ENCODE results near the gene TGOLN2. TPM values are rescaled to one million over a fixed set of nuclear protein-coding genes. Genes with fewer than 3 reads are reported as not detected.

The TGOLN2 gene
- total RNA-seq, 4 donors from 2014 or later = 40.6 to 77.2 (median 49.0) TPM

GRCh38 chr2:85312404-85312803 lies 15.4 kb downstream of the TGOLN2 start:
- DNase-seq = no peak
- peaks cover 0 to 40% (median 0%) of the 10 kb centered on the region in 3 donors for H3K36me3 ChIP-seq
- H3K9me3 ChIP-seq = no peaks in the 10 kb centered on the region
- WGBS, 2 donors = 38 to 61% methylated on average over 7 of the region's 7 CpGs
- no peak overlapping the region for H3K4me3 ChIP-seq
- H3K27ac ChIP-seq = no peak overlapping the region
- intact Hi-C loops (cut with DNase I) = no loop called here
- no peaks in the 10 kb centered on the region for H3K27me3 ChIP-seq
- H3K4me1 ChIP-seq = peaks cover 10 to 37% (median 13%) of the 10 kb centered on the region in 3 donors
- TF ChIP-seq POLR2A (IDR thresholded peaks at IDR 0.05) (no peak), CTCF (IDR thresholded peaks at IDR 0.05) (no peak)

DNA sequence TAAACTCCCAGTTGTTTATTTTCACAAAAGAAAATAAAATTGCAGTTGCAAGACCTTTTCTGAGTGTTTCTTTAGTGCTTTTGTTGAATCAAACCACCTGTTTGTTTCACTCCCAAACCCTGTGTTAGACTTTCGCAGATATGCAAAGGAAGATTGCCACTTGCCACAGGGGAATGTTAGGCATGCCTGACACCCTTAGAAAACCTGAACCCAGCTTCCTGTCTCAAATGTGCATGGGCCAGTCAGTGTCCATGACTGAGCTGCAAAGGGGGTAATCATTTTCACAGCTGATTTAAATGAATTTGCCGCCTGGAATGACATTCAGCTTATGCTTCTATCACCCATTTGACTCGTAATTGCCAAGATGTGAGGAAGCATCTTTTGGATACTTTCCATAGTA lies 17.5 kb downstream of the TGOLN2 start:
- 67 to 74% methylated on average over 3 of the region's 3 CpGs for WGBS, 2 donors
- Histone ChIP-seq H3K4me3 (no peak overlapping the region), H3K36me3 (peaks cover 0 to 42% (median 8%) of the 10 kb centered on the region in 3 donors), H3K27ac (peak overlapping the region in 2 of 4 donors; percentile 1 to 48), H3K27me3 (no peaks in the 10 kb centered on the region), H3K9me3 (no peaks in the 10 kb centered on the region), H3K4me1 (peaks cover 10 to 37% (median 13%) of the 10 kb centered on the region in 3 donors)
- TF ChIP-seq POLR2A (IDR thresholded peaks at IDR 0.05) (no peak), CTCF (IDR thresholded peaks at IDR 0.05) (no peak)
- intact Hi-C loops (cut with DNase I) = no loop called here
- no peak for DNase-seq

GRCh38 chr2:85309699-85310321 lies 18.0 kb downstream of the TGOLN2 start:
- TF ChIP-seq CTCF (IDR thresholded peaks at IDR 0.05) = no peak
- TF ChIP-seq POLR2A (IDR thresholded peaks at IDR 0.05) = no peak
- Histone ChIP-seq H3K9me3 (no peaks in the 10 kb centered on the region), H3K4me3 (no peak overlapping the region), H3K36me3 (peaks cover 0 to 42% (median 8%) of the 10 kb centered on the region in 3 donors), H3K27me3 (no peaks in the 10 kb centered on the region), H3K27ac (peak overlapping the region in 3 of 4 donors; percentile 1 to 65 (median 48)), H3K4me1 (peaks cover 10 to 37% (median 13%) of the 10 kb centered on the region in 3 donors)
- WGBS, 2 donors = 56 to 69% methylated on average over 19 of the region's 19 CpGs
- no peak for DNase-seq
- intact Hi-C loops (cut with DNase I) = no loop called here

- Histone ChIP-seq H3K4me3 (no peak overlapping the region), H3K4me1 (peaks cover 10 to 37% (median 13%) of the 10 kb centered on the region in 3 donors), H3K27ac (peak overlapping the region in 3 of 4 donors; percentile 42 to 60 (median 48)), H3K27me3 (no peaks in the 10 kb centered on the region), H3K36me3 (peaks cover 0 to 42% (median 8%) of the 10 kb centered on the region in 3 donors), H3K9me3 (no peaks in the 10 kb centered on the region)
- DNase-seq = no peak
- WGBS, 2 donors = 50 to 52% methylated on average over 6 to 10 of the region's 15 CpGs
- TF ChIP-seq POLR2A (IDR thresholded peaks at IDR 0.05) (no peak), CTCF (IDR thresholded peaks at IDR 0.05) (no peak)
- intact Hi-C loops (cut with DNase I) = no loop called here
Observed at GRCh38 chr2:85308896-85309555, 18.8 kb downstream of the TGOLN2 start.

DNA sequence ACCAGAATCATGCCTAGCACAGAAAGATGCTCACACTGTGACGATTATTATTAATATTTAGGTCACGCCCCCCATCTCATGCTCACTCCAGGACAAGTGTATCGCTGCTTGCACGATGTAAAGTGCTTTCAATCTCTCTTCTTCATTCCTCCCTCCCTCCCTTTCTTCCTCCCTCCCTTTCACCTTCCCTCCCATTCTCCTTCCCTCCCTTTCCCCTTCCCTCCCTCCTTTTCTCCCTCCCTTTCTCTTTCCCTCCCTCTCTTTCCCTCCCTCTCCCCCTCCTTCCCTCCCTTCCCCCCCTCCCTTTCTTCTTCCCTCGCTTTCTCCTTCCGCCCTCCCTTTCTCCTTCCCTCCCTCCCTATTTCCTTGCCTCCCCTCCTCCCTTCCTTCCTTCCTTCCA lies 19.6 kb downstream of the TGOLN2 start:
- H3K36me3 ChIP-seq = peaks cover 0 to 48% (median 8%) of the 10 kb centered on the region in 3 donors
- no peaks in the 10 kb centered on the region for H3K9me3 ChIP-seq
- no peak overlapping the region for H3K4me3 ChIP-seq
- intact Hi-C loops (cut with DNase I) = no loop called here
- DNase-seq = no peak
- peak overlapping the region in 1 of 4 donors; percentile 60 for H3K27ac ChIP-seq
- H3K4me1 ChIP-seq = peaks cover 10 to 37% (median 13%) of the 10 kb centered on the region in 3 donors
- no peaks in the 10 kb centered on the region for H3K27me3 ChIP-seq
- TF ChIP-seq POLR2A (IDR thresholded peaks at IDR 0.05) (no peak), CTCF (IDR thresholded peaks at IDR 0.05) (no peak)
- WGBS, 2 donors = 83 to 86% methylated on average over 4 to 6 of the region's 6 CpGs
